ENCODE results near the gene OOSP4A.

The OOSP4A gene

DNA sequence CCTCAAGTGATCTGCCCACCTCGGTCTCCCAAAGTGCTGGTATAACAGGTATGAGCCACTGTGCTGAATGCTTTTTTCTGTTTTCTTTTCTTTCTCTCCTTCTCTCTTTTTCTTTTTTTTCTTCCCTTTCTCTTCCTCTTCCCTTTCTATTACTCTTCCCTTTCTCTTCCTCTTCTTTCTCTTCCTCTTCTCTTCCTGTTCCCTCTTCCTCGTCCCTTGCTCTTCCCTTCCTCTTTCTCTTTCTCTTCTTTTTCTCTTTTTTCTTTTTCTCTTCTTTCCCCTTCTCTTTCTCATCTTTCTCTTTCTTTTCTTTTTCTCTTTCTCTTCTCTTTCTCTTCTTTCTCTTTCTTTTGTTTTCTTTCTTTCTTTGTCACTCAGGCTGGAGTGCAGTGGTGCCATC is 24.4 kb upstream of the OOSP4A start:
- no peak for DNase-seq (ENCODE audit: low read depth)
- no peak overlapping the region for H3K4me3 ChIP-seq (replicated peaks; ENCODE audit: low read depth, low read length)
- TF ChIP-seq, protein P1, sequence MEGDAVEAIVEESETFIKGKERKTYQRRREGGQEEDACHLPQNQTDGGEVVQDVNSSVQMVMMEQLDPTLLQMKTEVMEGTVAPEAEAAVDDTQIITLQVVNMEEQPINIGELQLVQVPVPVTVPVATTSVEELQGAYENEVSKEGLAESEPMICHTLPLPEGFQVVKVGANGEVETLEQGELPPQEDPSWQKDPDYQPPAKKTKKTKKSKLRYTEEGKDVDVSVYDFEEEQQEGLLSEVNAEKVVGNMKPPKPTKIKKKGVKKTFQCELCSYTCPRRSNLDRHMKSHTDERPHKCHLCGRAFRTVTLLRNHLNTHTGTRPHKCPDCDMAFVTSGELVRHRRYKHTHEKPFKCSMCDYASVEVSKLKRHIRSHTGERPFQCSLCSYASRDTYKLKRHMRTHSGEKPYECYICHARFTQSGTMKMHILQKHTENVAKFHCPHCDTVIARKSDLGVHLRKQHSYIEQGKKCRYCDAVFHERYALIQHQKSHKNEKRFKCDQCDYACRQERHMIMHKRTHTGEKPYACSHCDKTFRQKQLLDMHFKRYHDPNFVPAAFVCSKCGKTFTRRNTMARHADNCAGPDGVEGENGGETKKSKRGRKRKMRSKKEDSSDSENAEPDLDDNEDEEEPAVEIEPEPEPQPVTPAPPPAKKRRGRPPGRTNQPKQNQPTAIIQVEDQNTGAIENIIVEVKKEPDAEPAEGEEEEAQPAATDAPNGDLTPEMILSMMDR (IDR thresholded peaks at IDR 0.05; ENCODE audit: low read length, missing control alignments), result no peak

DNA sequence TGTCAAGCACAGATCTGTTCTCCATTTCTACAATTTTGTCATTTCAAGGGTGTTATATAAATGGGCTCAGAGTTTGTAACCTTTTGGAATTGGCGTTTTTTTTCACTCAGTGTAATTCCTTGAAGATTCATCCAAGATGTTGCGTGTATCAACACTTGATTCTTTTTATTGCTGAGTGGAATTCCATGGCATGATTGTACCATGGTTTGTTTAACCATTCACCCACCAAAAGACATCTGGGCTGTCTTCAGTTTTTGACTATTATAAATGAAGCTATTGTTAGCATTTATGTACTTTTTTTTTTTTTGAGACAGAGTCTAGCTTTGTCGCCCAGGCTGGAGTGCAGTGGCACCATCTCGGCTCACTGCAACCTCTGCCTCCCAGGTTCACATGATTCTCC is 22.7 kb upstream of the OOSP4A start:
- no peak overlapping the region for H3K4me3 ChIP-seq (replicated peaks; ENCODE audit: low read depth, low read length)
- TF ChIP-seq, protein P1 (IDR thresholded peaks at IDR 0.05; ENCODE audit: low read length, missing control alignments), result no peak
- no peak for DNase-seq (ENCODE audit: low read depth)

DNA sequence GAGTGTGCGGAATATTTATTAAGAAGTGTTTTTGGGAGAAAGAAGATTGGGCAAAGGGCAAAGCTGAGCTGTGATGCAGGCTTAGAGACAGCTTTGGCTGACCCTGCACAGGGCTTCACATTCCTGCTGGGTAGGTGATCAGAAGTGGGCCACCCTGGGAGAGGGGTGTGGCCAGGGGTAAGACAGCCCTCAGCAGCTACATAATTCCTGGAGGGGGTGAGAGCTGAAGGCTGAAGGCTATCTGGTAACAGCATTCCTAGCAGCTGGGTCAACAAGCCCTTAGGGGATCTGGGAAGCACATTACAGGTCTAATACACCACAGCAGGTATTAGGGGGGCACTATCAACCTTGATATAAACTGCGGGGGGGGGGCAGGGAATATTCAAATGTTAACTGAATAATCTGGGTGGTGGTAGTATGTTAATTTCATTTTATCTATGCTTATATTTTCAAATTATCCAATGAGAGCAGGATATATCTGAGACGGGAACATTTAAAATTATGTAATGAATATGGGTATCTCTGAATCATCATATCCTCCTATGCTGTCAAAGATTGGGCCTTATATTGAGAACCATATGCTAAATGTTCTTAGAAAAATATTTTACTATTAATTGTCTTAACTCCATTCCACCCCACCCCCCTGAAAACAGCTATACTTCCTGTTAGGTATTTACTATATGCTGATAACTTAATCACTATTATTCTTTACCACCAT is 19.7 kb upstream of the OOSP4A start:
- TF ChIP-seq, protein P1 (IDR thresholded peaks at IDR 0.05; ENCODE audit: low read length, missing control alignments), result no peak
- DNase-seq (ENCODE audit: low read depth), result no peak
- H3K4me3 ChIP-seq (replicated peaks; ENCODE audit: low read depth, low read length), result no peak overlapping the region

- TF ChIP-seq, protein P1 (IDR thresholded peaks at IDR 0.05; ENCODE audit: low read length, missing control alignments), result no peak
Observed at GRCh38 chr11:59944720-59945119, 19.1 kb upstream of the OOSP4A start.

GRCh38 chr11:59953463-59954218 is 10.2 kb upstream of the OOSP4A start:
- no peak for DNase-seq (ENCODE audit: low read depth)
- H3K4me3 ChIP-seq (replicated peaks; ENCODE audit: low read depth, low read length), result no peak overlapping the region
- TF ChIP-seq, protein P1 (IDR thresholded peaks at IDR 0.05; ENCODE audit: low read length, missing control alignments), result no peak

More at GRCh38 chr11:59944720-59945119, 19.1 kb upstream of the OOSP4A start:
- DNase-seq (ENCODE audit: low read depth), result no peak
- H3K4me3 ChIP-seq (replicated peaks; ENCODE audit: low read depth, low read length), result no peak overlapping the region

DNA sequence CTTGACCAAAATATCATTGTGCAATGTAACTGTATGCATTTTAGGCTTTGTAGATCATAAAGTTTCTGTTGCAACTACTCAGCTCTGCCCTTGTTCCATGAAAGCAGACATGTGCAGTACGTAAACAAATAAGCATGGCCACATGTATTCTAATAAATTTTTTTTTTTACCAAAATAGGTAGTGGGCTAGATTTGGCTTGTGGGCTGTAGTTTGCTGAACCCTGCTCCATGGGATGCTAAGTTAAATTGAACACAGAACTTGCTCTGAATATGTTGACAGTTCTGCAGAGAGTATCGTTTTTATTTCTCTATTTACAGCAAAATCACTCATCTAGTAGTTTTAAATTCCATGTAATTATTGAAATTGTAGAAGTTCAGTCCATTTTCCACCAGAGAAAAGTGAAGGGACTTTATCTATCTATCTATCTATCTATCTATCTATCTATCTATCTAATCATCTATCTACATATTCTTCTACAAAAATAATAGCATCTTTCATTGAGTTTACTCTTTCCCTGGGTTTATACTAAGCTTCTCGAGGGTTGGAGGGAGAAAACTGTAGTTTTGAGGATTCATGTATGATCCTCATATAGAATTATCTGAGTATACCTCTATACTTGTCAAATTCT is 9.5 kb upstream of the OOSP4A start:
- TF ChIP-seq, protein P1 (IDR thresholded peaks at IDR 0.05; ENCODE audit: low read length, missing control alignments), result no peak

More for the DNA sequence above, 9.5 kb upstream of the OOSP4A start:
- no peak for DNase-seq (ENCODE audit: low read depth)
- no peak overlapping the region for H3K4me3 ChIP-seq (replicated peaks; ENCODE audit: low read depth, low read length)
